Stimulated activated CD8-positive, alpha-beta memory T cell treated with anti-CD3 and anti-CD28 coated beads, Interleukin-4, amount 100 ng/mL, for 1 hour (primary cell): ENCODE data around the gene VGLL2.

Experiments used
- DNase-seq, 2 donors: peaks; one replicate each; pipeline ENCODE4 v3.0.0-alpha.2; 2020; ENCODE audit warnings: low read depth in 2 of 2, low spot score in 1 of 2

Gene VGLL2

GRCh38 chr6:117311726-117312125, 46.4 kb downstream of the VGLL2 start:
- no peak for DNase-seq

DNA sequence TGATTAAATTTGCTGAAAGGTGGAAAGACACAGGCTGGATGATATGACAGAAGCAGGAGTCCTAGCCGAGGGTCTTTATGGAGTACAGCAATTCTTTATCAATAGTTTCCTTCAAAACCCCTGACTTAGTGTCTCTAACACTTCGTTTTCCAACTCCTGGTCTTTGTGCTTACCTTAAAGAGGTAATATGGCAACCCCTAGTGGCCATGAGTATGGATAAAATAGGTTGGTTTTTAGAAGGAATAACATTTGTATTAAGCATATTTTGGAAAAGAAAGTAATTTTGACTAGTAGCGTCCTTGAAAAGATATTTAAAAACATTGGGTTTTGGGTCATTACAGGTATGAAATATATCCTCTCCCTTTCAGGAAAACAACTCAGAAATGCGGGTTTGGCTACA, 51.9 kb downstream of the VGLL2 start:
- no peak for DNase-seq
